NCI-H526 (cell line): ENCODE results near the gene SLC45A2.
A peak's percentile ranks its signal among the peaks of the same experiment; 100 is the strongest.

Experiments
- DNase-seq, 2 experiments: peaks; one replicate each; lab custom pipeline; 2025; lab: John Stamatoyannopoulos, UW

Gene SLC45A2

DNA sequence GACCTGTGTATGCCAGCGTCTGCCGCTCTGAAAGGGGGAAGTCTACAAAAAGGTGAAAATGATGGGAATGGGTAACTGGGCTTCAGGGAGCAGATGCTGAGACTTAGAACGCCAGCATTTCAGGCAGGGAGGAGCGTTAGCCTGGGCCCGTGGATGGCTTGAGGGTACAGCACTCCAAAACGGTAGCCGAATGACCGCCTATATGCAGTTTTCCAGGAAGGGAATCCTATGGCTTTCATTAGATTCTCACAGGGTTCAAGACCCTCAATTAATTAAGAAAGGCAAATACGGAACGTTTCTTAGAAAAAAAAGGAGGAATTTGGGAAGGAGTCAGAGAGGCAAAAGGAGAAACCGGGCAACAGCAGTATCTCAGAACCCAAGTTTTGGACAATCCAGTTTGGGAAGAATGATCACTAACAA, 22.7 kb upstream of the SLC45A2 start:
- DNase-seq, result peak in 1 of 2 experiments; percentile 52

DNA sequence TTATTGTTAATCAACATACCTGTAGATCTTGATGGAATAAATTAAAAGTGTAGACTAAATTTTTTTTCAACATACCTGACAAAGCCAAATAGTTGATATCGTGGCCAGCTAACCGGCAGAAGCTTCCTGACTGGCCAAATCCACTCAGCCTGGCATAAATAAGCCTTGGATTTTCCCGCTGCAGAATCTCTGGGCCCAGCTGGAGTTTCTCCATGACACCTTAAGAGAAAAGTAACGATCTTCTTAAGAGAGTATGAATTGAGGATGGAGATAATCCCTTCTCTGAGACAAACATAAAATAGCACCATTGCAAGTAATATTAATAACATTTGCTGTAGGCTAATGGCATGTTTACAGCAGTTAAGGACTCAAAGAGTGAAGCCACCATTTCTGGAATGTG, 21.2 kb upstream of the SLC45A2 start:
- DNase-seq, result no peak

DNA sequence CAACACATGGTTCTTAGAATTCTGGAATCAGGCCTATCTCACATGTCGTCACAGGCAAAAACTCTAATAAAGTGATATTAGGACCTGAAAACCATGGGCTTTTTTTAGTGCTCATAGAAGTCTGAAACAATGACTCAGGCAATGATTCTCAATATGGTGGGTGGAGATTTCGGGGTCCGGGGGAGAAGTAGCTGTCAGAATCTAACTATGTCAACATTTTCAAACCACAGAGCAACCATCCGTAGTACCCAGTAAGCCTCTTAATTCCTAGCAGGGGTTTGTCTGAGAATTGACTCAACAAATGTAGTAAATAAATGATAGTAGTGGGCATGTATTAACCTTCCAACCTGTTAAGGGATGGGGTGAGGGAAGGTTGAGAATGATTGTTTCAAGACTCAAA, 20.7 kb upstream of the SLC45A2 start:
- DNase-seq, result no peak

DNA sequence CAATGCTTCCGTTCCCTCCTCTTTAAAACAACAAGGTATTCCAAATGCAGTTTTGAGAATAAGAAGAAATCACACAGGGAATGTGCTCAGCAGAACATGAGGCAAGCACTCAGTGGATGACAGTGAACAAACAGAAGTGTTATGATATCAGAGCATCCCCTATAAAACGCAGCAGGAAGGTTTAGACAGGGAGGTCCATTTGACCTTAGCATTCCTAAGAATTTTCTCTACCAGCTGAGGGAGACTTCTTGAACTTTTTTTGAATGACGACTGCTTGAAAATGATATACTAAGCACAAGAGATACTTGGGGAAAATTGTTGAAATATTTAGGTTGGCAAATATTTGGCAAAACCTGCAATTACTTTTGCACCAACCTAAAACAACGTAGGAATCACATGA, 19.4 kb upstream of the SLC45A2 start:
- no peak for DNase-seq

DNA sequence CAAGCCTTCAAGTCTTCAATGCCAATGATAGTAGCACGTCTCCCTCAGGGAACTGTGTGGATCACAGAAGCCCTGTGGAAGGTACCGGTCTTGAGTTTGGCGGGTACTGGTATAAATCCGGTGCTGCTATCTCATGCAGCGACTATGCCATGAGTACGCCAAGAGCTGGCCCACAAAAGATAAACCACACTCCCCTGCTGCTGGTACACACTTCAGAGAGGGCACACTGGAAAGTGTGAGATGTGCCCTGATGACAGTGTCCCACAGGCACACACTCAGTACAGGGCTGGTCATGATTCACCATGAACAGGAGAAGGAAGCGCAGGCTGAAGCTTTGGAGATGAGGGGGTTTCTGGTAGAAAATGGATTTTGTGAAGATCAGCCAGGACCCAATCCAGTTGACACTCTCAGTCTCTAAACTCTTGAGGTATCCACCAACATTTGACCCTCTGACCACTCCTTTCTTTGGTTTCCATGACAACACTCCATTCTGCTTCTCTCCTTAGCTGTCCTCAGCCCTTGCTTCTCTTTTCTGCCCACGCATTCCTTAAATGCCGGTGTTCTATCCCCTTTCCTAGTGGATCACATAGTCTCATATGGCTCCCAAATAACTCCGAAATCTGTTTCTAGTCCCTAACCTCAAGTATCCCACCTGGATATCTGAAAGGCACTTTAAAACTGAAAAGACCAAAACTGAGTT, 18.3 kb upstream of the SLC45A2 start:
- no peak for DNase-seq

DNA sequence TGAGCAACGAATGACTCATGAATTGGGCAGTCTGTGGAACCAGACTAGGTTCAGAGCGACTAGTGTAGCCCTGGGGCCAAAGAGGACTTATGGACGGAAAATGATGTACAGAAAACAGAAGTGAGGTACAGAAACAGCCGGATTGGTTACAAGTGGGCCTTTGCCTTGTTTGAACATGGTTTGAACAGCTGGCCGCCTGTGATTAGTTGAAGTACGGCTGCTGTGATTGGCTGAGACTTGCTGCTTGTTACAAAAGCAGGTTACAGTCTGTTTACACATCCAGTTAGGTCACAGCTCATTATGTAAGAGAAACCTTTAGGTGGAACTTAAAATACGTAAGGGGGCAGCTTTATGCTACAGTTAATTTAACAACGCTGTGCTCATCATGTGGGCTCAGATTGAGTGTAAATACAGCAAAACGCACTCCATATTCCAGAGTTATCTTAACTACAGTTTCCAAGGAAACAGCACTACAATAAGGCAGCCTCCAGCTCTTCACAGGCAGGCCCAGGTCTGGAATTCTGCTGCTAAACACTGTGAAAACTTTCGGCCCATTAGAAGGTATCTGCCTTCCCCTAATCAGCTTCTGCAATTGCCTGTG, 16.8 kb upstream of the SLC45A2 start:
- DNase-seq, result no peak

DNA sequence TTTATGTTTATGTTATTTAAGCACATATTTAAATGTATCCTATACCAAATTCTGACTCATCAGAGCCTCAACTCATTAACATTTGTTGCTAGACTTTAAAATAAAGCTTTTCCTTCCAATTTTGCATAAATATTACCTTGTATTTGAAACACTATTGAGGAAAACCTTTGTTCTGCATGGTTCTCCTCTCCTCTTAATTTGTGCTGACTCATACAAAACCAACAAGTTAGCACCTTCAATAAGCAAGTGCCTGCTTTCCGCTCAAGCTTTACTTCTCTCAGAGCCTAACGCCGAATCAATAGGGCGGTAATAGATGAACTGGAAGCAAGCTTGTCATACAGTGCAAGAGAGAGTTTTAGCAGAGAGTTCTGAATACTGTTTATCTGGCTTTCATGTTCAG, 15.5 kb upstream of the SLC45A2 start:
- no peak for DNase-seq

DNA sequence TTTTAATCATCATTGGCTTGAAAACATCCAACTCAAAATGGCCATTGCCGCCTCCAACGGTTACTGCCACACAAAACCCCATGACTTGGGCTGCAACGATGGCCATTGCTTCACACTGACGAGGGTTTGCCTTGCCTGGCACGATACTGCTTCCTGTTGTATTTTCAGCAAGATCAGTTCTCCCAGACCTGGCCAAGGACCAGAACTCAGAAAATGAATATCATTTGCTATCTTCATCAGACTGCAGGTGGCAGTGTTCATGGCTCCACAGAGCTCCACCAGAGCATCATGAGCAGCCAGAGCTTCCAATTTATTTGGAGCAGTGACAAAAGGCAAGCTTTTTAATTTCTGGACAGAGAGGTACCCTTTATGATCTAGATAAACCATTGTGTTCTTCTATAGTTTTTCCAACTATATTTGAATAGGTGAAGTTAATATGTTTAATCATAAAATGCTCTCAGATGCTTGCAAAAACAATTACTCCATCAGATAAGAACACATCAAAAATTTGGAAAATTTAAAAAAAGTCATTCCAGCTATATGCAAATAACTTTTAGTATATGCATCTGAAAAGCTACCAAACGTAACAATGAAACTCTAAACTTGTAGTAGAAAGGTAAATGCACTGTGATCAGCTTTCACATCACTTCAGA, 13.0 kb upstream of the SLC45A2 start:
- peak; percentile 60 to 88 for DNase-seq

DNA sequence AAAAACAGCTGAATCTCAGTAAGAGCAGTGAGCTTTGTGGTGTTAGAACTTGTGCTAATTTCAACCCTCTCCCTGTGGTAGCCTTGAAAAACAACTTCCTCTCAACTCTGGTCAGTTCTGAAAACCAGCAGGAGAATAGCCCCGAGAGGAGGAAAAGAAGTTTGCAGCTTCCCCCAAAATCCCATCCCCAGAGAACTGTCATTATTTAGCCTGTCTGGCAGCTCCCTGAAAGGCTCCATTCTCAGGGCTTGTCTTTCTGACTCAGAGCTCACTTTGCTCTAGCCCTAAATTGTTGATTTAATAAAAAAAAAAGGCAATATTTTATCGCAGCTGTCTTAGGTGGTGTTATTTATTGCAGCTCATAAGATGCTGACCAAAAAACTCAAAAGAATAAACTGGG, 11.4 kb upstream of the SLC45A2 start:
- DNase-seq, result no peak

DNA sequence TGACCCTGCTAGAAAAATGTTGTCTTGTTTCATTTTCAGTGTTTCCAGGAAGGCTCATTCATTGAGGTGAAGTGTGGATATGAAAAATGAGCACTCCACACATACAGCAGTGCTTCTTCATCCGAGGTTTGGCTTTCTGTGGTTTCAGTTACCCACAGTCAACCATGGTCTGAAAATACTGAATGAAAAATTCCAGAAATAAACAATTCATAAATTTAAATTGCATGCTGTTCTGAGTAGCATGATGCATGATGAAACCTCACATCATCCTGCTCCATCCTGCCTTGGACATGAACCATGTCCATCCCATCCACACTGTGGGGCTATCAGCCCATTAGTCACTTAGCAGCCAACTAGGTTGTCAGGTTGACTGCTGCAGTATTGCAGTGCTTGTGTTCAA, 10.4 kb upstream of the SLC45A2 start:
- no peak for DNase-seq

DNA sequence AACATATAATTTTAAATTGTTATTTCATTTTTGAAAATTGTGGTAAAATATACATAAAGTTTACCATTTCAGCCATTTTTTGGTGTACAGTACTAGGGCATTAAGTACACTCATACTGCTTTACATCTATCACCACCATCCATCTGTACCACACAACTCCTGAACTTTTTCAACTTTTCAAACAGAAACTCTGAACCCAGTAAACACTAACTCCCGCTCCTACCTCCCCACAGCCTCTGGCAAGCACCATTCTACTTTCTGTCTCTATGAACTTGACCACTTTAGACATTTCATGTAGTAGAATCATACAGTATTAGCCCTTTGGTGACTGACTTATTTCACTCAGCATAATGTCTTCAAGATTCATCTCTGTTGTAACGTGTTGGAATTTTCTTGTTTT, 8.4 kb upstream of the SLC45A2 start:
- DNase-seq, result no peak

DNA sequence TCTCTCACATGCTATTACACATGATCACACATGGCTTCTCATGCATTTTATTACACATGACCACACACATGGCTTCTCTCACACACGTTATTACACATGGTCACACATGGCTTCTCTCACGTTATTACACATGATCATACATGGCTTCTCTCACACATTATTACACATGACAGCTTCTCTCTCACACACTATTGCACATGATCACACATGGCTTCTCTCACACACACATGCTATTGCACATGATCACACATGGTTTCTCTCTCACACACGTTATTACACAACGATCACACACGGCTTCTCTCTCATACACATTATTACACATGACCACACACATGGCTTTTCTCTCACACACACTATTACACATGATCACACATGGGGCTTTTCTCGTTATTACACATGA, 954 bp upstream of the SLC45A2 start:
- no peak for DNase-seq

DNA sequence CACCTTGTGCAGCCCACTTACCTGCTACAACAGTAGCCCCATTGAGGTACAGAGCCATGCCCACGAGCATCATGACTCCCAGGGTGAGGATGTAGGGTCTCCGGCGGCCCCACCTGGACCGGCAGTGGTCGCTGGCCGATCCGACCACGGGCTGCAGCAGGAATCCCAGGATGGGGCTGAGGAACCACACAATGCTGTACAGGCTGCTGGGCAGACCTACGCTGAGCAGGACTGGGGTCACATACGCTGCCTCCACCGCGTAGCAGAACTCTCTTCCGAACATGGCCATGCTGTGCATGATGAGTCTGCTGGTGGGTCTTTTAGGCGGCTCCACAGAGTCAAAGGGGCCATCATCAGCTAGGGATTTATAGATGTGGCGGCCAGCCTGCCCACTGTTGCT, 315 bp downstream of the SLC45A2 start:
- no peak for DNase-seq

DNA sequence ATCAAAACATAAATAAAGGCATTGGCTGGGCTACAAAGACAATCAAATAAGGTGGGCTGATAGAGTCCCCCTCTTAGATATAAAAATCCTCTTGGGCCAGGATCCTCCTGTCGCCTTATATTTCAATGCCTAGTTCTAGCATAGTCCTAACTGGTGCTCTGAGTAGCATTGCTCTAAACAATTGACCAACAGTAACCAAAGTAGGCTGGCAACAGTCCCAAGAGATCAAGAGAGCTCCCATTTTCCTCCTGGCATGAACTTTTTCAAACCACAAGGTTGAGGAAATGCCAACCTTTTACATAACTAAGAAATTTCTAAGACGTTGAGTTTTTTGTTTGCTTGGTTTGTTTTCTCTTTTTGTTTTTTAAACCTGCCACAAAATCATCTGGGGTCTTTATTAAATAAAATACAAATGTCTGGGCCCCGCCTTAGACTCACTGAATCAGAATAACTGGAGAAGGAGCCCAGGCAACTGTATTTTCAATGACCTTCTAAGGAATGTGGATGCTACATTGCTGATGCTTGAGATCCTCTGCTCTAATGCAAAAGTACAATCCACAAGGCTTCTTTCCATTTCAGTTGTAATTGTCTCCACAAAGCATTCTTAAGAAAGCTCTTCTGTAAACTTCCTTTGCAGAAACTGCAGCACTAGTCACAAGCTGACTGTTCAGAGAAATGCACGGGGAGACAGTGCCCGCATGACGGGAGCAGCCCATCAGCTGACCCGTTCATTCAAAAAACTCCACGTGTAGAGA, 2.9 kb downstream of the SLC45A2 start:
- DNase-seq, result no peak

DNA sequence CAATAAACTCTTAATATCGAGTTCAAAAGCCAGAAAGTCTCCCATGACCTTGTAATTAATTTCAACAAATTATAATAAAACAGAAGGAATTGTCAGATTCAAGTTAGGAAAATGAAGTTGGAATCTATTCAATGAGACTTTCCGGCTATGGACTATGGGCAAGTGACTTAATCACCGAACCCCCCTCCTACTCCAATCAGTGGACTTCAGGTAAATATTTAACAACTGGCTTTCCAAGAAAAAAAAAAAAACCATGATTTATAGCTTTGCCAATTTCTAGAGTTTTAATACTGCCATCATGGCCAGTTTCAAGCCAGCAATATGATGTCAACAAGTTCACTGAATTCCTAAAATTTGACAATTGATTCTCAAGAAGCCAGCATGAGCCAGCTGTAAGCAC, 4.5 kb downstream of the SLC45A2 start:
- DNase-seq, result no peak

DNA sequence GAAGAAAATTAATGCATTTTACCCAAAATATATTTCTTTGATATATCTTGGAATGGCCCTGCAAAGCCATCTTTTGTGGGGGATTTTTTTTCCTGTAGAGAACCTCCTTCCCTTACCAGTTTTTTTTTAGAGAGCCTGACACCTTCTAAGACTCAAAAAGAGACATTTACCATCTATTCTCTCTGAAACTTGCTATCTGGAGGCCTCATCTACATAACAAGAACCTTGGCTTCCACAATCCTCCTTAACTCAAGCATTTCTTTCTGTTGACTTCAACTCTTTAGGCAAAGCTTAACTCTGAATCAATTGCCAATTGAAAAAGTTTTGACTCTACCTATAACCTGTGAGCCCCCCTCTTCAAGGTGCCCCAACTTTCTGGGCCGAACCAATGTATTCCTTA, 6.2 kb downstream of the SLC45A2 start:
- no peak for DNase-seq

DNA sequence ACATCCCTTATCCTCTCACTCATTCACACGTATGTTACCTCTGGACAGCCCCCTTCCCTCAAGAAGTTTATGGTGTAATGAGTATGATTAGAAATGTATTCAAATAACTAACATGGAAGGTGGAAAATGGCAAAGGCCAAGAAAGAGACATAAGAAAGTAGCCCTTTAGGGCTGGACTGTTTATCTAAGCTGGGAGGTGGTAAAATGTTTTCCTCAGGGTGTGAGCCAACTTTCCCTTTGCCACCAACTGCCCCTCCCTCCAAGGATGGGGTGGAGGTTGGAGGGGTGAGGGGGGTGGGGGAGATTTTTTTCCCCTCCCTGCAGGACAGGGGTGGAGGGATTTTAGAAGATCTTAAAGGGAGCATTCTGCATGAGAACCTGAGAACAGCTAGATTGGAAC, 8.2 kb downstream of the SLC45A2 start:
- no peak for DNase-seq

DNA sequence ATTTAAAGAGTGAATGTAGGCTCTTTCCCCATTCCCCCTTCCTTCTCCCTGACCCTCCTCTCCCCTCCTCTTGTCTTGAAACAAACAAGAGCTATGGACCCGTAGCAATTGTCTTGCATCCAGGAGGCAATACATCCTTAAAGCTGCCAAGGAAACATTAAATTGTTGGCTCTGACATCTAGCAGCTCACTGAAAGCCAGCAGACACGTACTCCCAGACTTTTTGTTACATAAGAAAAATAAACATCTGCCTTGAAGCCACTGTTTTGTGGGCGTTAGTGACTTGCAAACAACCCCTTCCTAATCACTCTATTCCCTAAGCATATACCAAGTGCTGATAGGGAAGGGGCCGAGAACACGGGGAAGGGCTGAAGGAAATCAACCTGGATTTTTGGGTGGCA, 8.6 kb downstream of the SLC45A2 start:
- DNase-seq, result no peak

DNA sequence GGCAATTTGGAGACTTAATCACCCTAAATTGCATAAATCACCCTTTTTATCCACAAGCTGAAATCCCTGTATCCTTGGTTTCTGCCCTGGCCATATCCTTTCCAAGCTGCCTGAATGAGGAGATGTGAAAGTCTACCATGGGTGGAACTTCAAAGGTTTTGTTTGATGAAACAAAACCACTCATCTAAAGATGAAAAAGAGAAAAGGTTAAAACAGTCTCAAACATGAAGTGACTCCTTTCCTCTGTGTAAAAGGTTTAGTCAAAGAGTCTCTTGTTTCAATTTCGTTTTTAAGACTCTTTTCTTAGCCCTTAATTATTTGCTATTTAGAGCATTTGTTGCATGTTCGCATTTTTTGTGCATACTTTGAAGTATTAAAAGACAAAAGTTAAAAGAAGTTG, 11.2 kb downstream of the SLC45A2 start:
- no peak for DNase-seq

DNA sequence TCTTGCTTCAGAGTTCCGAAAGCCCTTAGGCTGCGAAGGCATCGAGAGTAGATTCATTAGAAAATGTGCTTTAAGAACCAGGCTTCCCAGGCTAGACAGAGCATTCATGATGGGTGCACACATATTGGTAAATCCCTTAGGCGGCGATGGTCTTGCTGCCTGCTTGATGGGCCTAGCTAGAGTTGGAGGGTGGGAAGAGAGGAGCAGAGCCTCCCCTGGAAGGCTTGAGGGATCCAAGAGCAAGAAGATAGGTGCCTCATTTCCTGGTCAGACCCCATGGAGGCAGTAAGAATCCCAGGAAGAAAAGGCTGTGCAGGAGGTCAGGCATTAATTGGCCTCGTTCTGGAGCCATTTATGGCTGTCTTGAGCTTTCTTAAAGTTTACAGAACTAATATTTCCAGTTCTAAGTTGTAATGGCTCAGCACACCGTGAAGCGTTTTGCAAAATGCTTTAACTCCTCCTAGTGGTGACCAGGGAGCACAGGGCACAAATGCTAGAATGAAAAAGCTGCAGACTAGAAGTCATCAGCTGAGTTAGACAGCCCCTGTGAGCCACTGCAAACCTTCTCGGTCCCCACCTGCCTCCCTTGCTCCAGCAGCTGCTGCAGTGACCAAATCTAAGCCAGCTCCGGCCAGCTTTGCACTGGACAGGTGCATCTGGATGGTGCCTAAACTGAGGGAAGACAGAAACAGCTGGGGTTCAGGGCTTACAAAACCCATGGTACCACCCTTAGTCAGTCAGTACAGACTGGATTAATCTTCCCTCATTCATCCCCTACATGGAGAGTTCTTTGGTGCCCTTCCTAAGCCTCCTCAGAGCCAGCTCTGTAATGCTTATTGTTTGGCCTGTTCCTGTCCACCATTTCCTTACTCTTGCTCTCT, 14.7 kb downstream of the SLC45A2 start:
- peak; percentile 6 to 77 for DNase-seq

DNA sequence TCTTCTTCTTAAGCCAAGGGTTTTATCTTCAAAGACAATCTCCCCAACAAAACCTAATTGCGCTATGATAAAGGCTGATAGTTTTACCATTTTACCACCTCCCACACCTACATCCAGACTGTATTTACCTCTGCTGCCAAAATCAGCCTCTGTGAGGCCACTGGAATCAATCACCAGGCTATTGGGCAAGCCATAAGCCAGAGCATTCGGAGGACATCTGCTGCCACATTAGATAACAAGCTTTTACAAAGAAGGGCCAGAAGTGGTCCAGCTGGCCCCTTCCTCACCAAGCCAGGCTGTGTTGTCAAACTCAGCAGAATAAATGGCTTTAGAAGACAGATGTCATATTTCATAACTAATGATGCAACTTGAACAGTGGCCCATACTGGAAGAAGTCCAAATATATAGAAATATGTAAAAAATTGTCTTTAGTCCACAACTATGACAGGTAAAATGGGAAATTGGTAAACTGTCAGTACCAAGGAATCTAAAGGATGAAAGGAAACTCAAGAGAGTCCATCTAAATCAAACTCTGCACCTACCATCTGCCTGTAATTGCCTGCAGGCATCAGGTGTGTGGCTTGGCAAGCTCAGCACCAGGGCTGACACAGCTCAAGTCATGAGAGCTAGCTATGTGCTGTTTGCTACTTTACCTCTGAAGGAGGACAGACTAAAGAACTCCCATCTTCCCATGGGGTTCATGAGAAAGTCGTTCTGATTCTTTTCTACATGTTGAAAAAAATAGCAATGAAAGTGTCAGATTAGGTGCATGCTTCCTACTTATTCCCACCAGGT, 16.1 kb downstream of the SLC45A2 start:
- no peak for DNase-seq
